ENCODE data around the gene TSPEAR. TPM values are rescaled to one million over a fixed set of nuclear protein-coding genes. Genes with fewer than 3 reads are reported as not detected.

TSPEAR gene
- total RNA-seq, 1 donor from 2014 or later = 0.65 TPM

GRCh38 chr21:44450999-44451398 is 260.4 kb downstream of the TSPEAR start:
- DNase-seq (ENCODE audit: missing footprints) (peak; percentile 50), ATAC-seq (no peak)
- intact Hi-C loops (cut with DNase I) = no loop called here

GRCh38 chr21:44450402-44450801 is 261.0 kb downstream of the TSPEAR start:
- intact Hi-C loops (cut with DNase I) = no loop called here

GRCh38 chr21:44449473-44450363 is 261.7 kb downstream of the TSPEAR start:
- ATAC-seq (no peak), DNase-seq (ENCODE audit: missing footprints) (peak; percentile 28)
- intact Hi-C loops (cut with DNase I) = no loop called here

More at GRCh38 chr21:44450402-44450801, 261.0 kb downstream of the TSPEAR start:
- DNase-seq (ENCODE audit: missing footprints) = peak; percentile 37
- ATAC-seq = no peak

GRCh38 chr21:44448651-44449131 is 262.7 kb downstream of the TSPEAR start:
- intact Hi-C loops (cut with DNase I) = no loop called here

More at GRCh38 chr21:44448651-44449131, 262.7 kb downstream of the TSPEAR start:
- no peak for ATAC-seq
- peak; percentile 53 for DNase-seq (ENCODE audit: missing footprints)

Other genes with a start within 250 kb of the TSPEAR start
- not detected for gene KRTAP10-1, start 171.4 kb downstream of the TSPEAR start, total RNA-seq
- not detected for gene KRTAP10-2, start 160.1 kb downstream of the TSPEAR start, total RNA-seq
- not detected for gene KRTAP10-3, start 152.8 kb downstream of the TSPEAR start, total RNA-seq
- gene KRTAP10-4, start 137.8 kb downstream of the TSPEAR start, total RNA-seq = not detected
- not detected for gene KRTAP10-5, start 131.0 kb downstream of the TSPEAR start, total RNA-seq
- not detected for gene KRTAP10-6, start 119.1 kb downstream of the TSPEAR start, total RNA-seq
- gene KRTAP10-7, start 111.0 kb downstream of the TSPEAR start, total RNA-seq = not detected
- not detected for gene KRTAP10-8, start 99.5 kb downstream of the TSPEAR start, total RNA-seq
- not detected for gene KRTAP10-9, start 84.5 kb downstream of the TSPEAR start, total RNA-seq
- gene KRTAP10-10, start 74.2 kb downstream of the TSPEAR start, total RNA-seq = not detected
- gene KRTAP10-11, start 65.2 kb downstream of the TSPEAR start, total RNA-seq = not detected
- not detected for gene KRTAP12-4, start 56.9 kb downstream of the TSPEAR start, total RNA-seq
- gene KRTAP12-3, start 53.6 kb downstream of the TSPEAR start, total RNA-seq = not detected
- not detected for gene KRTAP12-2, start 44.6 kb downstream of the TSPEAR start, total RNA-seq
- gene KRTAP12-1, start 29.4 kb downstream of the TSPEAR start, total RNA-seq = not detected
- not detected for gene KRTAP10-12, start 14.4 kb downstream of the TSPEAR start, total RNA-seq
- gene UBE2G2, start 90.2 kb upstream of the TSPEAR start, total RNA-seq = 66.6 TPM
- gene SUMO3, start 106.5 kb upstream of the TSPEAR start, total RNA-seq = 73.9 TPM
- 160 TPM for gene PTTG1IP, start 162.1 kb upstream of the TSPEAR start, total RNA-seq
- gene ITGB2, start 209.3 kb upstream of the TSPEAR start, total RNA-seq = 36.7 TPM
- gene SLX9, start 228.5 kb upstream of the TSPEAR start, total RNA-seq = 66.5 TPM

All from Right ventricle myocardium inferior (tissue), 1 donor.